Esophagus (tissue), 2 donors: ENCODE measurements around the gene TEX53. TPM values are rescaled to one million over a fixed set of nuclear protein-coding genes. Genes with fewer than 3 reads are reported as not detected.

ENCODE experiments used
- H3K27ac ChIP-seq, 2 donors: one replicate each; pipeline ENCODE4 v1.5.1; 2013; ENCODE audit warnings: low read depth in 2 of 2, mild to moderate bottlenecking in 2 of 2, inconsistent platforms in 1 of 2, low read length in 1 of 2, moderate library complexity in 1 of 2
- H3K27me3 ChIP-seq, 2 donors: one replicate each; pipeline ENCODE4 v1.6.1; 2013; ENCODE audit warnings: low read length in 2 of 2, control low read depth in 1 of 2, mild to moderate bottlenecking in 1 of 2; ENCODE audit not compliant: insufficient read depth in 2 of 2, control insufficient read depth in 1 of 2
- H3K36me3 ChIP-seq, 2 donors: one replicate each; pipeline ENCODE4 v1.6.1; 2013; ENCODE audit warnings: low read length in 1 of 2; ENCODE audit not compliant: control insufficient read depth in 2 of 2, insufficient read depth in 2 of 2
- H3K4me1 ChIP-seq, 2 donors: one replicate each; pipeline ENCODE4 v1.6.1; 2013; ENCODE audit warnings: low read length in 1 of 2; ENCODE audit not compliant: control insufficient read depth in 2 of 2, insufficient read depth in 2 of 2
- H3K4me3 ChIP-seq, 2 donors: one replicate each; pipeline ENCODE4 v1.5.1; 2013; ENCODE audit warnings: low read length in 2 of 2, mild to moderate bottlenecking in 2 of 2, low read depth in 1 of 2, moderate library complexity in 1 of 2
- H3K9me3 ChIP-seq, 2 donors: one replicate each; pipeline ENCODE4 v1.6.1; 2013; ENCODE audit warnings: mild to moderate bottlenecking in 2 of 2, low read depth in 1 of 2, low read length in 1 of 2, moderate library complexity in 1 of 2; ENCODE audit not compliant: control insufficient read depth in 2 of 2, insufficient read depth in 1 of 2
- WGBS, 2 donors: extraction: QIAGEN DNeasy Blood & Tissue Kit; methylation state at CpG; one replicate each; pipeline ENCODE4 v1.1.7; 2013; 5-methylcytosine and 5-hydroxymethylcytosine counted together
- polyA plus RNA-seq, 2 donors: library from polyadenylated mRNA; stranded (reverse); fragments of 200-250 nt; gene quantifications; one replicate each; pipeline ENCODE4 v1.2.3, GENCODE V29; 2013
- donor health status: healthy with polysubstance abuse.
- donor health status: Bipolar disorder and iron deficiency.

TEX53 gene
- polyA plus RNA-seq, 2 donors: not detected

GRCh38 chr9:114627553-114627952 lies 30.1 kb downstream of the TEX53 start:
- Histone ChIP-seq H3K4me1 (no peaks in the 10 kb centered on the region), H3K36me3 (peaks cover 12 to 14% of the 10 kb centered on the region in 2 donors), H3K27me3 (no peaks in the 10 kb centered on the region), H3K9me3 (no peaks in the 10 kb centered on the region), H3K4me3 (no peak overlapping the region), H3K27ac (no peak overlapping the region)
- 85 to 92% methylated on average over 1 of the region's 1 CpG for WGBS, 2 donors

DNA sequence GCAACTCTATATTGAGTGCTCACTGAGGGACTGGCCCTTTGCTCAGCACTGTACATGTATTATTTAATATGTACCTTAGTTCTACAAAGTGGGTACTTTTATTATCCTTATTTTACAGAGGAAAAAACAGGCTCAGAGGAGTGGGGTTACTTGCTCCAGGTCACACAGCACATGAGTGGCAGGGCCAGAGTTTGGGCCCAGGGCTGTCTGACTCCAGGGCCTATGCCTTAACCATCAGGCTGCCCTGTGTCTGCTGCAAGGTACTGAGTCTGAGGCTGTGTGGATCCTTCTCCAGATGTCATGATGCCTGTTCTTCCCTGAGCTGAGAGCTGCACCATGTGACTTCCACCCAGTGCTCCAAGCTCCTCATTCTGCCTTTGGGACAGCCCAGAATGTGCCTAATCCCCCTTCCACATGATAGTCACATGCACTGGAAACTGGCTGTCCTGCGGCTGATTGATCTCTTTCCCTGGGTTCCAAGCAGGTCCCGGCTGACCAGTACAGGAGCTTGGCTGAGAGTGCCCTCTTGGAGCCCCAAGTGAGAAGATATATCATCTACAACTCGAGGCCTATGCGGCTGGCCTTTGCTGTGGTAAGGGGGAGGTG lies 31.1 kb downstream of the TEX53 start:
- H3K9me3 ChIP-seq: no peaks in the 10 kb centered on the region
- no peak overlapping the region for H3K4me3 ChIP-seq
- H3K36me3 ChIP-seq: peaks cover 12% of the 10 kb centered on the region in 2 donors
- H3K27ac ChIP-seq: no peak overlapping the region
- WGBS, 2 donors: 92% methylated on average over 4 of the region's 4 CpGs
- H3K27me3 ChIP-seq: no peaks in the 10 kb centered on the region
- H3K4me1 ChIP-seq: no peaks in the 10 kb centered on the region

DNA sequence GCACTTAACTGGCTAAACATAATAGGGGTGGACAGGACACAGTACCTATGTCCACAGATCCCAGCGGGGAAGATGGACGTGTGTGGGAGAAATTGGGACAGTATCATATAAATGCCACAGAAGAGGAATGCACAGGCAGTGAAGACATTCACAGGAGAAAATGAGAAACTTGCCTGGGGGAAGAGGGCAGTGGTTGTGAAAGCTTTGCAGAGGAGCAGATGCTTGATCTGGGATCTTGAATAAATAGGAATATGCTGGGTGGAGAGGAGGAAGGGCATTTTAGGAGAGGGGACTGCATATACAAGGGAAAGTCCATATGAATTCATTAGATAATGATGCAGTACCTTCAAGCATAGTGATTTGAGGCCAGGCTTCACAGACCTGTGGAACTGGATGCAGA lies 32.9 kb downstream of the TEX53 start:
- H3K27me3 ChIP-seq: no peaks in the 10 kb centered on the region
- H3K4me3 ChIP-seq: no peak overlapping the region
- H3K36me3 ChIP-seq: peaks cover 5 to 12% of the 10 kb centered on the region in 2 donors
- no peak overlapping the region for H3K27ac ChIP-seq
- H3K4me1 ChIP-seq: no peaks in the 10 kb centered on the region
- 97 to 99% methylated on average over 2 of the region's 2 CpGs for WGBS, 2 donors
- H3K9me3 ChIP-seq: no peaks in the 10 kb centered on the region

DNA sequence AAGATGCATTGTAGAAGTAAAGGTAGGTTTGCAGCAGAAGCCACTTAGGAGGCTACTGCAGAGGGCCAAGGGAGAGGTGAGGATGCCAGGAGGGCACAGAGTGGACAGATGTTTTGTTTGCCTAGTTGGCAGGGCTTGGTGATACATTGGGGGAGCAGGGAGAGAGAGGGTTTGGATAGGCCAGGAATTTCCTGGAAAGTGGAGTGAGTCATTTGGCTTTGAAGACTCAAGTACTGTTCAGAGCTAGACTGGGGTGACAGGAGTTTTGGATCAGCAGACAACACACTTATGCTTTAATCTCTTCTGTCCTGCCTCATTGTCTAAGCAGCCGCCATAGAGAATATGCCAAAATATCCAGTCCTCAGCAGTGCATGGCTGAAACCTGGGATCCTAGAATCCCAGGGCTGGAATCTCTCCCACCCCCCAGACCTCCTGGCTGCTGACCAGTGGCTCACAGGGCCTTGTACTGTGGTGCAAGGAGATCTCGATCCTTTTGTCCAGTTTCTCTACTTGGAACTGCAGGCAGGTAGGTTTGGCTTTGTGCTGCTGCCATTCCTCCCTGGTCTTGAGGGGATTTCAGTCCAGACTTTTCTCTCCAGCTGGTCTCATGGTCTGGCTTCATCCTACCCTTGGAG lies 35.5 kb downstream of the TEX53 start:
- peaks cover 0 to 7% of the 10 kb centered on the region in 2 donors for H3K36me3 ChIP-seq
- WGBS, 2 donors: 65 to 71% methylated on average over 2 of the region's 2 CpGs

DNA sequence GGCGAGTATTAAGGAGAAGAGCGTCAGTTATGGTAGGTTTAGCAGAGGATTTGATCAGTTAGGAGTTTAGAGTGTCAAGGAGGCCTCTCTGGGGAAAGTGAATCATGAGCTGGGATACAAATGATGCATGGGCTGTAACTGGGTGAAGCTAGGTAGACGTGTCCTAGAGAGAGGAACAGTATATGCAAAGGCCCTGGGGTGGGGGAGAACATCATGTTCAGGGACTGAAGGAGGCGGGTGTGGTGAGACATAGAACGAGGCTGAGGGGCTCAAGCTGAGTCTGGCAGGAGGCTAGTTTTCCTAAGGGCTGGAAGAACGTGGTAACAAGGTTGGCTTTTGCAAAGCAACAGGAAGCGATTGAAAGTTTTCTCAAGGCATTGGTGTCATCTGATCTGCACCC lies 36.0 kb downstream of the TEX53 start:
- H3K4me1 ChIP-seq: no peaks in the 10 kb centered on the region
- peaks cover 0 to 2% of the 10 kb centered on the region in 2 donors for H3K36me3 ChIP-seq
- H3K27ac ChIP-seq: no peak overlapping the region
- 82 to 83% methylated on average over 7 of the region's 7 CpGs for WGBS, 2 donors
- no peaks in the 10 kb centered on the region for H3K27me3 ChIP-seq
- no peaks in the 10 kb centered on the region for H3K9me3 ChIP-seq
- H3K4me3 ChIP-seq: no peak overlapping the region

More for the DNA sequence above, 35.5 kb downstream of the TEX53 start:
- Histone ChIP-seq H3K4me3 (no peak overlapping the region), H3K4me1 (no peaks in the 10 kb centered on the region), H3K27ac (no peak overlapping the region), H3K27me3 (no peaks in the 10 kb centered on the region), H3K9me3 (no peaks in the 10 kb centered on the region)

DNA sequence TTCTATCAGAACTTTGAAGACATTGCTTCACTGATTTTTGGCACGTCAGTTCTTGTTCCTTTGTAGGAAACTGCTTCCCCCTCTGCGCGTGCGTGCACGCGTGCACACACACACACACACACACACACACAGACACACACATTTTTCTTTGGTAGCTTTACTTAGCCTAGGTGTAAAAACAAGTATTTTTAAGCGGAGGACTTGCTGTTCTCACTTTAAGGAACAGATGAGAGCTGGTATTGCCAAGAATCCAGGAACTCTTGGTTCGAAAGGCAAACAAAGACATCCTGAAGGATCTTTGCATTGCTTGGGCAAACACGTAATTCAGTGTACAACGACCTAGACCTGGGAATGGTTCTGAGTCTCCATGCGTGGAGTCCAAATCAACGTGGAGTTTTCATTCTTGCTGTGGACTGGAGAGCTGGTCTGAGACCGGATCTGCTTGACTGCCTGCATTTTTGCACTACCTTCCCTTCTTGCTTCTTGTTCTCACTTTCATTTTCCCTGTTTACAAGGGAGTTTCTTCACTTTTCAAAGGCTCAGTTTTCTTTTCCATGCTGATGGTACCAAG lies 38.3 kb downstream of the TEX53 start:
- no peaks in the 10 kb centered on the region for H3K36me3 ChIP-seq
- H3K9me3 ChIP-seq: no peaks in the 10 kb centered on the region
- peak overlapping the region; percentile 14 to 26 for H3K27ac ChIP-seq
- no peaks in the 10 kb centered on the region for H3K27me3 ChIP-seq
- WGBS, 2 donors: 41 to 64% methylated on average over 13 of the region's 13 CpGs
- H3K4me1 ChIP-seq: no peaks in the 10 kb centered on the region
- peak overlapping the region in 1 of 2 donors; percentile 23 for H3K4me3 ChIP-seq

GRCh38 chr9:114616684-114617520 lies 40.7 kb downstream of the TEX53 start:
- Histone ChIP-seq H3K27me3 (no peaks in the 10 kb centered on the region), H3K9me3 (no peaks in the 10 kb centered on the region), H3K4me3 (no peak overlapping the region), H3K4me1 (peaks cover 6 to 9% of the 10 kb centered on the region in 2 donors), H3K27ac (no peak overlapping the region), H3K36me3 (no peaks in the 10 kb centered on the region)
- 34 to 51% methylated on average over 4 of the region's 4 CpGs for WGBS, 2 donors

GRCh38 chr9:114614373-114614772 lies 43.2 kb downstream of the TEX53 start:
- H3K9me3 ChIP-seq: no peaks in the 10 kb centered on the region
- H3K27ac ChIP-seq: no peak overlapping the region
- no peaks in the 10 kb centered on the region for H3K27me3 ChIP-seq
- WGBS, 2 donors: 94 to 99% methylated on average over 3 of the region's 3 CpGs
- no peaks in the 10 kb centered on the region for H3K36me3 ChIP-seq
- H3K4me1 ChIP-seq: peaks cover 6 to 9% of the 10 kb centered on the region in 2 donors
- H3K4me3 ChIP-seq: no peak overlapping the region

DNA sequence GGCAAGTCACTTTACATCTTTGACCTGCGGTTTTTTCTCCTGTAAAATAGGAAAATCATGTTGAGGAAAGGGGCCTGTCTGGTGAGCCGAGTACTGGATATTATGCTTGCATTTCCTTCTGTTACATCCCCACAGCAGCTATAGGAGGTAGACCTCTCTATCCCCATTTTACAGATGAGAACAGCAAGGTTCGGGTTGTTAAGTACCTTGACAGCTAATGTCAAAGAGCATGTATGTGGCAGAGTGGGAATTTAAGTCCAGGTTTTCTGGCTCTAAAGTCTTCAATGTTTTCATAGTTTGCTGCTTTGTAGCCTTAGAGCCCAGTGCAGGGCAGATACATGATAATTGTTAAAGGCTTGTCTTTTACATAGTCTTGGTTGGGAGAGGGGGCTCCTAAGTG lies 43.7 kb downstream of the TEX53 start:
- H3K27ac ChIP-seq: no peak overlapping the region
- H3K9me3 ChIP-seq: no peaks in the 10 kb centered on the region
- no peak overlapping the region for H3K4me3 ChIP-seq
- no peaks in the 10 kb centered on the region for H3K36me3 ChIP-seq
- peaks cover 6 to 9% of the 10 kb centered on the region in 2 donors for H3K4me1 ChIP-seq
- H3K27me3 ChIP-seq: no peaks in the 10 kb centered on the region
- WGBS, 2 donors: 63 to 64% methylated on average over 3 of the region's 3 CpGs
